GM23338 (cell line): ENCODE results near the gene CBX2. TPM values are rescaled to one million over a fixed set of nuclear protein-coding genes. Genes with fewer than 3 reads are reported as not detected.

Experiments
- ATAC-seq: fragments of 200-7000 bp; cut with Tn5 transposase; 3 replicates; pipeline ENCODE4 v1.9.1; 2020
- DNase-seq: peaks from one replicate; pipeline ENCODE4 v3.0.0-alpha.2; 2015; ENCODE audit warnings: low spot score
- H2AFZ ChIP-seq: fragments of 200-600 bp; sonication (generic); 2 replicates; pipeline ENCODE4 v1.8.0; 2016; ENCODE audit warnings: antibody characterized with exemption, mild to moderate bottlenecking, moderate library complexity
- H3F3A ChIP-seq: fragments of 200-600 bp; sonication (generic); replicated peaks from 2 replicates; pipeline ENCODE4 v1.8.0; 2017; ENCODE audit warnings: antibody characterized with exemption, mixed run types, low read depth
- H3K27ac ChIP-seq: fragments of 200-600 bp; sonication (generic); 2 replicates; pipeline ENCODE4 v1.6.1; 2016; ENCODE audit warnings: low read depth
- H3K27me3 ChIP-seq: fragments of 200-600 bp; sonication (generic); 2 replicates; pipeline ENCODE4 v1.8.0; 2016; ENCODE audit warnings: mild to moderate bottlenecking, mixed run types, moderate library complexity; ENCODE audit not compliant: insufficient read depth
- H3K36me3 ChIP-seq: fragments of 200-600 bp; sonication (generic); 2 replicates; pipeline ENCODE4 v1.8.0; 2016; ENCODE audit warnings: mild to moderate bottlenecking; ENCODE audit not compliant: insufficient read depth
- H3K4me1 ChIP-seq: fragments of 200-600 bp; sonication (generic); 2 replicates; pipeline ENCODE4 v1.8.0; 2016; ENCODE audit warnings: mild to moderate bottlenecking, moderate library complexity; ENCODE audit not compliant: insufficient read depth
- H3K4me2 ChIP-seq: fragments of 200-600 bp; sonication (generic); 2 replicates; pipeline ENCODE4 v1.7.1; 2017; ENCODE audit warnings: mixed run types
- H3K4me3 ChIP-seq: fragments of 200-600 bp; sonication (generic); 2 replicates; pipeline ENCODE4 v1.6.1; 2016; ENCODE audit warnings: mixed run types
- H3K79me2 ChIP-seq: fragments of 200-600 bp; sonication (generic); replicated peaks from 2 replicates; pipeline ENCODE4 v1.8.0; 2017; ENCODE audit warnings: mild to moderate bottlenecking; ENCODE audit not compliant: insufficient read depth
- H3K9me2 ChIP-seq: fragments of 200-600 bp; sonication (generic); 2 replicates; pipeline ENCODE4 v1.8.0; 2017; ENCODE audit not compliant: insufficient read depth
- H4K20me1 ChIP-seq: fragments of 200-600 bp; sonication (generic); replicated peaks from 2 replicates; pipeline ENCODE4 v1.8.0; 2017; ENCODE audit warnings: mild to moderate bottlenecking; ENCODE audit not compliant: insufficient read depth
- H3K27ac Mint-ChIP-seq: 2 replicates; pipeline ENCODE4 v1.8.0; 2020; ENCODE audit warnings: inconsistent platforms, mild to moderate bottlenecking, moderate library complexity, mixed read lengths
- H3K27me3 Mint-ChIP-seq: 3 replicates; pipeline ENCODE4 v1.8.0; 2022; ENCODE audit warnings: low read depth, mild to moderate bottlenecking, moderate library complexity, mixed read lengths, inconsistent platforms; ENCODE audit not compliant: insufficient read depth, poor library complexity
- H3K36me3 Mint-ChIP-seq: 3 replicates; pipeline ENCODE4 v1.8.0; 2021; ENCODE audit warnings: low read depth, mild to moderate bottlenecking, inconsistent platforms, moderate library complexity, mixed read lengths
- H3K4me1 Mint-ChIP-seq: 3 replicates; pipeline ENCODE4 v1.8.0; 2020; ENCODE audit warnings: mild to moderate bottlenecking, inconsistent platforms, mixed read lengths
- H3K4me3 Mint-ChIP-seq: 3 replicates; pipeline ENCODE4 v1.8.0; 2021; ENCODE audit warnings: moderate library complexity, mild to moderate bottlenecking, inconsistent platforms, mixed read lengths
- H3K9me3 Mint-ChIP-seq: 3 replicates; pipeline ENCODE4 v1.8.0; 2020; ENCODE audit warnings: moderate library complexity, mild to moderate bottlenecking, inconsistent platforms, mixed read lengths
- CREB1 ChIP-seq: fragments of 250-450 bp; sonication (Bioruptor Pico); IDR thresholded peaks from 2 replicates; pipeline ENCODE4 v1.5.0; 2020; ENCODE audit warnings: low read depth, mild to moderate bottlenecking, moderate library complexity
- CTCF ChIP-seq, 2 experiments: fragments of 200-600 bp in 1 of 2; sonication (generic) in 1 of 2; conservative IDR thresholded peaks; 2 replicates each; pipeline versions ENCODE4 v1.5.1 to v1.6.1; 2016 to 2017; ENCODE audit warnings: antibody characterized with exemption in 2 of 2, low read depth in 2 of 2, mild to moderate bottlenecking in 2 of 2, moderate library complexity in 1 of 2
- ETS1 ChIP-seq: IDR thresholded peaks from 2 replicates; pipeline ENCODE4 v1.6.1; 2016; ENCODE audit warnings: antibody characterized with exemption
- EZH2 ChIP-seq: fragments of 200-600 bp; sonication (generic); IDR thresholded peaks from one replicate; pipeline ENCODE4 v1.8.0; 2017; ENCODE audit warnings: antibody characterized with exemption, mild to moderate bottlenecking, low read depth; ENCODE audit not compliant: unreplicated experiment
- EZH2phosphoT487 ChIP-seq: fragments of 200-600 bp; sonication (generic); IDR thresholded peaks from one replicate; pipeline ENCODE4 v1.8.1; 2018; ENCODE audit warnings: antibody characterized with exemption; ENCODE audit not compliant: unreplicated experiment
- JUNB ChIP-seq: IDR thresholded peaks from one replicate; pipeline ENCODE4 v1.6.1; 2016; ENCODE audit warnings: antibody characterized with exemption; ENCODE audit not compliant: unreplicated experiment
- NANOG ChIP-seq: IDR thresholded peaks from 2 replicates; pipeline ENCODE4 v1.6.1; 2016; ENCODE audit warnings: antibody characterized with exemption, borderline replicate concordance
- POLR2AphosphoS5 ChIP-seq: IDR thresholded peaks from 2 replicates; pipeline ENCODE4 v1.6.1; 2016; ENCODE audit warnings: antibody characterized with exemption, low read depth
- REST ChIP-seq: IDR thresholded peaks from one replicate; pipeline ENCODE4 v1.6.1; 2018; ENCODE audit warnings: antibody characterized with exemption; ENCODE audit not compliant: unreplicated experiment
- STAT1 ChIP-seq: IDR thresholded peaks from one replicate; pipeline ENCODE4 v1.6.1; 2016; ENCODE audit warnings: antibody characterized with exemption; ENCODE audit not compliant: unreplicated experiment
- ZNF114 ChIP-seq: fragments of 250-450 bp; sonication (Bioruptor Pico); IDR thresholded peaks from 2 replicates; pipeline ENCODE4 v1.5.0; 2020; ENCODE audit warnings: mild to moderate bottlenecking, moderate library complexity
- polyA plus RNA-seq: library from polyadenylated mRNA; unstranded; fragments of >200 nt; fragmentation: Nextera tagmentation; extraction: Ambion mirVana; gene quantifications from 2 replicates; pipeline ENCODE4 v1.2.1, GENCODE V29; 2016
- total RNA-seq: library from RNA; depleted of rRNA; stranded (reverse); fragments of >200 nt; shearing (Covaris generic); gene quantifications from 2 replicates; pipeline ENCODE4 v1.2.3, GENCODE V29; 2014

CBX2 gene
- total and polyA plus RNA-seq, 2 experiments from 2014 or later: 26.6 to 114 TPM

- TF ChIP-seq ETS1: no peak
- TF ChIP-seq CREB1 (CRISPR knock-in tag): no peak
- TF ChIP-seq NANOG: no peak
- TF ChIP-seq JUNB: no peak
- no peak for TF ChIP-seq ZNF114 (CRISPR knock-in tag)
- TF ChIP-seq EZH2phosphoT487: no peak
- TF ChIP-seq STAT1: no peak
- TF ChIP-seq POLR2AphosphoS5: no peak
- no peak for TF ChIP-seq EZH2
- TF ChIP-seq CTCF (conservative IDR thresholded peaks at IDR 0.05; ENCODE audit: low read depth in 2 of 2): no peak
- TF ChIP-seq REST: no peak
These were observed 17.6 kb upstream of the CBX2 start (continued) for GRCh38 chr17:79760197-79760906.

GRCh38 chr17:79761894-79762589 is 15.9 kb upstream of the CBX2 start:
- Mint-ChIP-seq H3K9me3 (no peaks in the 10 kb centered on the region), H3K36me3 (no peaks in the 10 kb centered on the region), H3K27ac (no peak overlapping the region; the same call in 1 of the 2 replicates), H3K4me3 (no peak overlapping the region), H3K4me1 (no peaks in the 10 kb centered on the region), H3K27me3 (no peaks in the 10 kb centered on the region)
- no peak overlapping the region for H2AFZ ChIP-seq
- H3F3A ChIP-seq: no peaks in the 10 kb centered on the region
- DNase-seq: no peak
- H3K36me3 ChIP-seq: no peaks in the 10 kb centered on the region
- no peaks in the 10 kb centered on the region for H3K79me2 ChIP-seq
- H3K27me3 ChIP-seq: no peaks in the 10 kb centered on the region
- no peak for ATAC-seq
- H3K4me1 ChIP-seq: no peaks in the 10 kb centered on the region
- H3K4me2 ChIP-seq: no peak overlapping the region
- no peaks in the 10 kb centered on the region for H3K9me2 ChIP-seq
- no peak overlapping the region for H3K27ac ChIP-seq
- no peak overlapping the region for H3K4me3 ChIP-seq
- no peaks in the 10 kb centered on the region for H4K20me1 ChIP-seq
- TF ChIP-seq CTCF (conservative IDR thresholded peaks at IDR 0.05; ENCODE audit: low read depth in 2 of 2) (no peak), POLR2AphosphoS5 (no peak), EZH2 (no peak), JUNB (no peak), CREB1 (CRISPR knock-in tag) (no peak), REST (no peak), STAT1 (no peak), EZH2phosphoT487 (no peak)
